GM12878 (cell line): ENCODE data around the gene NOVA2. TPM values are rescaled to one million over a fixed set of nuclear protein-coding genes. Genes with fewer than 3 reads are reported as not detected.

Source experiments
- ATAC-seq: fragments of 200-7000 bp; cut with Tn5 transposase; 3 replicates; pipeline ENCODE4 v1.9.1; 2020; ENCODE audit warnings: mild to moderate bottlenecking, moderate library complexity
- BruUV-seq: library from RNA; stranded (reverse); fragments of 400-500 nt; replicated peaks from 2 replicates; lab custom pipeline; 2021; lab: Mats Ljungman, UMichigan
- CTCF ChIA-PET: fragments of 300-600 bp; sonication (Branson Sonifier 250); formaldehyde crosslinking; extraction: SDS; loops from one replicate; lab custom pipeline; 2021; ENCODE audit warnings: inconsistent platforms; lab: Yijun Ruan, JAX
- POLR2A ChIA-PET: fragments of 350-600 bp; formaldehyde crosslinking; extraction: SDS; loops from one replicate; lab custom pipeline; 2021; ENCODE audit warnings: inconsistent platforms; lab: Charles Lee
- RAD21 ChIA-PET: fragments of 300-600 bp; sonication (Branson Sonifier 250); formaldehyde crosslinking; loops from one replicate; lab custom pipeline; 2023; ENCODE audit warnings: antibody characterized with exemption; ENCODE audit not compliant: unreplicated experiment; lab: Charles Lee
- SMC1A ChIA-PET: fragments of 300-600 bp; sonication (Branson Sonifier 250); formaldehyde crosslinking; loops from one replicate; lab custom pipeline; 2023; ENCODE audit not compliant: unreplicated experiment, uncharacterized antibody; lab: Charles Lee
- DNase-seq: peaks from one replicate; pipeline ENCODE4 v3.0.0-alpha.2; 2011; ENCODE audit warnings: low read depth, low spot score
- FAIRE-seq: peaks from 3 replicates; lab custom pipeline; 2011; peaks lifted over from hg19 to GRCh38; lab: Jason Lieb, UNC
- H2AFZ ChIP-seq: 2 replicates; pipeline ENCODE4 v1.6.0; 2011; ENCODE audit warnings: low read depth, low read length, control low read depth; ENCODE audit not compliant: control insufficient read depth
- H3K27ac ChIP-seq: 2 replicates; pipeline ENCODE4 v1.5.1; 2011; ENCODE audit warnings: control low read depth; ENCODE audit not compliant: control insufficient read depth, insufficient read depth
- H3K27me3 ChIP-seq, 2 experiments: replicated peaks in 1 of 2; 2 replicates each; pipeline versions ENCODE4 v1.6.0 to v1.6.1; 2011; ENCODE audit warnings: low read length in 1 of 2; ENCODE audit not compliant: control insufficient read depth in 2 of 2, insufficient read depth in 2 of 2
- H3K36me3 ChIP-seq, 2 experiments: 2 replicates each; pipeline ENCODE4 v1.5.1; 2011; ENCODE audit warnings: low read length in 1 of 2; ENCODE audit not compliant: control insufficient read depth in 2 of 2, insufficient read depth in 2 of 2
- H3K4me1 ChIP-seq: 2 replicates; pipeline ENCODE4 v1.6.1; 2011; ENCODE audit warnings: mild to moderate bottlenecking, low read length, moderate library complexity, mixed read lengths; ENCODE audit not compliant: control insufficient read depth, insufficient read depth
- H3K4me2 ChIP-seq: 2 replicates; pipeline ENCODE4 v1.6.0; 2011; ENCODE audit warnings: control low read depth; ENCODE audit not compliant: control insufficient read depth, insufficient read depth
- H3K4me3 ChIP-seq: fragments of 200-600 bp; sonication (generic); 2 replicates; pipeline ENCODE4 v1.5.1; 2016
- H3K79me2 ChIP-seq: 2 replicates; pipeline ENCODE4 v1.6.0; 2011; ENCODE audit warnings: low read length; ENCODE audit not compliant: control insufficient read depth, insufficient read depth
- H3K9ac ChIP-seq: 2 replicates; pipeline ENCODE4 v1.8.0; 2011; ENCODE audit warnings: low read length, control low read depth, mixed read lengths; ENCODE audit not compliant: control insufficient read depth, insufficient read depth
- H3K9me3 ChIP-seq: replicated peaks from 3 replicates; pipeline ENCODE4 v1.5.1; 2011; ENCODE audit warnings: mild to moderate bottlenecking, low read length; ENCODE audit not compliant: control insufficient read depth, insufficient read depth
- H4K20me1 ChIP-seq: 2 replicates; pipeline ENCODE4 v1.6.0; 2011; ENCODE audit not compliant: control insufficient read depth, insufficient read depth
- ATF3 ChIP-seq: IDR thresholded peaks from 2 replicates; pipeline ENCODE4 v1.6.1; 2011; ENCODE audit warnings: low read depth, mild to moderate bottlenecking, low read length, moderate library complexity, borderline replicate concordance; ENCODE audit errors: extremely low read depth
- CUX1 ChIP-seq: IDR thresholded peaks from 2 replicates; pipeline ENCODE4 v1.6.1; 2012; ENCODE audit warnings: improper control_type of control experiment, low read depth, low read length; ENCODE audit not compliant: insufficient replicate concordance
- HCFC1 ChIP-seq: fragments of 150-350 bp; IDR thresholded peaks from 2 replicates; pipeline ENCODE4 v1.6.1; 2014; ENCODE audit warnings: low read length
- JUNB ChIP-seq: IDR thresholded peaks from 2 replicates; pipeline ENCODE4 v1.6.1; 2016; ENCODE audit warnings: antibody characterized with exemption, mild to moderate bottlenecking
- NR2F1 ChIP-seq: fragments of 450-650 bp; conservative IDR thresholded peaks from 2 replicates; pipeline ENCODE4 v1.6.1; 2017; ENCODE audit warnings: mild to moderate bottlenecking
- RFX5 ChIP-seq: IDR thresholded peaks from 2 replicates; pipeline ENCODE4 v1.6.1; 2011; ENCODE audit warnings: low read depth, low read length, improper control_type of control experiment
- SIN3A ChIP-seq: IDR thresholded peaks from 2 replicates; pipeline ENCODE4 v1.6.1; 2012; ENCODE audit warnings: low read depth, low read length, improper control_type of control experiment
- SKIL ChIP-seq: fragments of 450-650 bp; IDR thresholded peaks from 2 replicates; pipeline ENCODE4 v1.6.1; 2017; ENCODE audit warnings: mild to moderate bottlenecking, low read depth, inconsistent platforms; ENCODE audit not compliant: poor library complexity, severe bottlenecking
- ZBTB33 ChIP-seq: fragments of 450-650 bp; IDR thresholded peaks from 2 replicates; pipeline ENCODE4 v1.6.1; 2017; ENCODE audit warnings: mild to moderate bottlenecking
- WGBS: methylation state at CpG from one replicate; pipeline ENCODE4 v1.1.6; 2016; ENCODE audit warnings: low lambda C conversion rate; ENCODE audit not compliant: insufficient replicate concordance, insufficient coverage; ENCODE audit errors: missing lambda C conversion rate; 5-methylcytosine and 5-hydroxymethylcytosine counted together
- in situ Hi-C: fragments of 300-500 bp; cut with MboI; formaldehyde crosslinking; loops from 9 replicates; pipeline ENCODE4 v1.14.3; 2018; ENCODE audit warnings: mixed read lengths
- intact Hi-C: fragments of 100-400 bp; cut with micrococcal nuclease; formaldehyde crosslinking; loops from one replicate; pipeline ENCODE4 v1.14.2; 2022; ENCODE audit not compliant: unreplicated experiment
- polyA plus RNA-seq, 11 experiments: library from polyadenylated mRNA; depleted of rRNA in 4 of 11; unstranded in 6 of 11; stranded (reverse) in 5 of 11; fragments of >200 nt; fragmentation: Nextera tagmentation in 4 of 11; fragmentation: Illumina TruSeq in 1 of 11; extraction: Ambion mirVana in 4 of 11; extraction: Trizol in 1 of 11; gene quantifications; 1 replicate in 1 of 11; 2 replicates in 10 of 11; pipeline versions ENCODE4 v1.2.1 to v1.2.3, GENCODE V29; 2011 to 2016; ENCODE audit warnings: inconsistent platforms in 2 of 11, missing spikeins in 2 of 11, low read depth in 1 of 11
- total RNA-seq, 4 experiments: library from RNA; depleted of rRNA in 3 of 4; stranded (reverse); fragments of >200 nt in 3 of 4; fragmentation: Illumina TruSeq in 1 of 4; extraction: Trizol in 1 of 4; gene quantifications; 2 replicates each; pipeline versions ENCODE4 v1.2.1 to v1.2.3, GENCODE V29; 2013 to 2021

NOVA2 gene
- total and polyA plus RNA-seq, 10 of the 15 experiments (the other 5 are each of a cell fraction or from before 2014, with no cell fraction given), result under 0.01 to 0.44 (median 0.03) TPM; not detected in 4

GRCh38 chr19:45911291-45911690, 62.4 kb downstream of the NOVA2 start:
- H3K36me3 ChIP-seq, result no peaks in the 10 kb centered on the region
- H3K9ac ChIP-seq, result no peak overlapping the region
- FAIRE-seq (no peak), DNase-seq (no peak), ATAC-seq (no peak)
- BruUV-seq, result no TSS peak
- 41% methylated on average over 7 of the region's 8 CpGs for WGBS
- ChIA-PET RAD21 (no interaction called here), POLR2A (no interaction called here), CTCF (no interaction called here), SMC1A (no interaction called here)
- no peak overlapping the region for H3K27ac ChIP-seq
- H3K27me3 ChIP-seq, result no peaks in the 10 kb centered on the region
- intact Hi-C loops, result no loop called here
- no peaks in the 10 kb centered on the region for H3K79me2 ChIP-seq
- no peaks in the 10 kb centered on the region for H3K9me3 ChIP-seq
- in situ Hi-C loops, result no loop called here
- no peaks in the 10 kb centered on the region for H3K4me1 ChIP-seq
- no peaks in the 10 kb centered on the region for H4K20me1 ChIP-seq
- H3K4me3 ChIP-seq, result no peak overlapping the region
- H3K4me2 ChIP-seq, result no peak overlapping the region
- H2AFZ ChIP-seq, result no peak overlapping the region
- TF ChIP-seq RFX5, result no peak
- TF ChIP-seq JUNB, result no peak
- no peak for TF ChIP-seq NR2F1
- TF ChIP-seq ZBTB33, result no peak
- no peak for TF ChIP-seq SKIL
- TF ChIP-seq ATF3, result no peak
- no peak for TF ChIP-seq SIN3A
- no peak for TF ChIP-seq CUX1
- no peak for TF ChIP-seq HCFC1
